ENCODE results near the gene TBL3. TPM values are rescaled to one million over a fixed set of nuclear protein-coding genes. Genes with fewer than 3 reads are reported as not detected.

The TBL3 gene
- total and polyA plus RNA-seq, 9 of the 15 experiments (the other 6 are each of a cell fraction or from before 2014, with no cell fraction given): 0.97 to 117 (median 24.5) TPM

- TF ChIP-seq SIN3A (IDR thresholded peaks at IDR 0.05; ENCODE audit: borderline replicate concordance in 2 of 2, control insufficient read depth in 1 of 2, low read depth in 2 of 2, low read length in 2 of 2) (0 out of 4 replicates have a peak, but pooled peaks of 1 of the 2 experiments have one; percentile 69), CEBPG (CRISPR knock-in tag; IDR thresholded peaks at IDR 0.05) (no peak), CEBPG (tag; conservative IDR thresholded peaks at IDR 0.05 in 1 of 2, IDR thresholded peaks at IDR 0.05 in 1 of 2) (no peak), TBP (optimal IDR thresholded peaks at IDR 0.05; ENCODE audit: low read depth, low read length) (peak; percentile 65), DNMT1 (IDR thresholded peaks at IDR 0.05) (no peak), NR4A1 (CRISPR knock-in tag; IDR thresholded peaks at IDR 0.05) (0 out of 2 replicates have a peak, but pooled peaks have one; percentile 23), NR4A1 (tag; IDR thresholded peaks at IDR 0.05) (no peak), CCNT2 (IDR thresholded peaks at IDR 0.05; ENCODE audit: borderline replicate concordance, extremely low read depth, insufficient read length, low read depth, low read length) (peak; percentile 70), FOXK1 (CRISPR knock-in tag; IDR thresholded peaks at IDR 0.05; ENCODE audit: borderline replicate concordance) (no peak), SMAD1 (IDR thresholded peaks at IDR 0.05; ENCODE audit: low read depth, low read length, partially characterized antibody) (no peak), SIN3B (IDR thresholded peaks at IDR 0.05; ENCODE audit: low read depth) (no peak), ZNF263 (CRISPR knock-in tag; IDR thresholded peaks at IDR 0.05; ENCODE audit: borderline replicate concordance) (no peak), ATF1 (CRISPR knock-in tag; IDR thresholded peaks at IDR 0.05) (no peak), ATF1 (tag; IDR thresholded peaks at IDR 0.05) (peak; percentile 51), KAT2B (IDR thresholded peaks at IDR 0.05; ENCODE audit: low read depth, low read length) (no peak), WHSC1 (IDR thresholded peaks at IDR 0.05; ENCODE audit: low read length) (no peak), GATA2 (CRISPR knock-in tag; IDR thresholded peaks at IDR 0.05) (no peak), E2F1 (CRISPR knock-in tag; IDR thresholded peaks at IDR 0.05) (no peak), TFAP4 (CRISPR knock-in tag; IDR thresholded peaks at IDR 0.05; ENCODE audit: borderline replicate concordance) (peak; percentile 90), PTTG1 (tag; IDR thresholded peaks at IDR 0.05; ENCODE audit: low read depth) (no peak), ZBTB2 (IDR thresholded peaks at IDR 0.05) (peak; percentile 35; the same call in 1 of the 2 replicates)
Observed at GRCh38 chr16:1942810-1943726, 28.8 kb upstream of the TBL3 start, which contains the start of gene MSRB1 (continued).
